Progenitor cell of endocrine pancreas (in vitro differentiated cells): ENCODE data around the gene MAD1L1. TPM values are rescaled to one million over a fixed set of nuclear protein-coding genes. Genes with fewer than 3 reads are reported as not detected.
"Not testable (repeated sequence)": the region's sequence is repeated elsewhere in the genome, so short reads cannot be mapped to it uniquely, and the experiment has no call there.

ENCODE experiments used
- DNase-seq: peaks from one replicate; pipeline ENCODE4 v3.0.0; 2021; ENCODE audit warnings: low spot score; ENCODE audit not compliant: unreplicated experiment
- H3K27ac Mint-ChIP-seq: 2 replicates; pipeline ENCODE4 v1.8.0; 2021; ENCODE audit warnings: mild to moderate bottlenecking, moderate library complexity, mixed read lengths
- H3K27me3 Mint-ChIP-seq: 2 replicates; pipeline ENCODE4 v1.8.0; 2021; ENCODE audit warnings: mixed read lengths
- H3K36me3 Mint-ChIP-seq: 2 replicates; pipeline ENCODE4 v1.8.0; 2022; ENCODE audit warnings: mixed read lengths; ENCODE audit not compliant: insufficient read depth
- H3K4me1 Mint-ChIP-seq: 2 replicates; pipeline ENCODE4 v1.8.0; 2021; ENCODE audit warnings: low read depth, mixed read lengths
- H3K4me3 Mint-ChIP-seq: 2 replicates; pipeline ENCODE4 v1.8.0; 2021; ENCODE audit warnings: low read depth, mild to moderate bottlenecking, moderate library complexity, mixed read lengths
- H3K9me3 Mint-ChIP-seq: 2 replicates; pipeline ENCODE4 v1.8.0; 2021; ENCODE audit warnings: low read depth, mixed read lengths
- total RNA-seq: library from RNA; stranded (reverse); gene quantifications from 2 replicates; pipeline ENCODE4 v1.2.1, GENCODE V29; 2021
- TF ChIP-seq, protein P1 (sequence below): fragments of 200-600 bp; sonication (generic); IDR thresholded peaks from one replicate; pipeline ENCODE4 v1.5.0; 2021; ENCODE audit warnings: antibody characterized with exemption, mild to moderate bottlenecking; ENCODE audit not compliant: unreplicated experiment

MAD1L1 gene
- total RNA-seq, 1 donor from 2014 or later = 49.8 TPM

DNA sequence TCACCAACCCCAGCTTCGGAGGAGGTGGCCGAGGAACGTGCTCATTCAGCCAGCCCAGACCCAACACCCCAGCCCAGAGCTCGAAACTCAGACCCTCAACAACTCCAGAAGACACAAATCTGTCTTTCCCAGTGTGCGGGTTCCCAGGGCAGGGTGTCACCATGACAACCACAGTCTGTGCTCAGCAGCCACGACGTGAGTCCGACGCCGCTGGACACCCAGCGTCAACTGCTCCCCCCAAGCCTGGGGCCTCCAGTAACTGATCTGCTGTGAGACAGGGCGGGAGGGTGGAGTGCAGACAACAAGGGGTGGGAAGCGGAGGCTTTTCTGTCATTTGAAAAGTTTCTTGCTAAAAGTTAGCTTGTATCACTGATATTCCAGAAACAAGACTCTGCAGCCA, 167.2 kb downstream of the MAD1L1 start:
- Mint-ChIP-seq H3K27me3 (no peaks in the 10 kb centered on the region), H3K27ac (no peak overlapping the region), H3K36me3 (peaks cover 10% of the 10 kb centered on the region), H3K4me1 (peaks cover 3% of the 10 kb centered on the region), H3K9me3 (peaks cover 3% of the 10 kb centered on the region), H3K4me3 (no peak overlapping the region)
- DNase-seq = no peak
- TF ChIP-seq, protein P1, sequence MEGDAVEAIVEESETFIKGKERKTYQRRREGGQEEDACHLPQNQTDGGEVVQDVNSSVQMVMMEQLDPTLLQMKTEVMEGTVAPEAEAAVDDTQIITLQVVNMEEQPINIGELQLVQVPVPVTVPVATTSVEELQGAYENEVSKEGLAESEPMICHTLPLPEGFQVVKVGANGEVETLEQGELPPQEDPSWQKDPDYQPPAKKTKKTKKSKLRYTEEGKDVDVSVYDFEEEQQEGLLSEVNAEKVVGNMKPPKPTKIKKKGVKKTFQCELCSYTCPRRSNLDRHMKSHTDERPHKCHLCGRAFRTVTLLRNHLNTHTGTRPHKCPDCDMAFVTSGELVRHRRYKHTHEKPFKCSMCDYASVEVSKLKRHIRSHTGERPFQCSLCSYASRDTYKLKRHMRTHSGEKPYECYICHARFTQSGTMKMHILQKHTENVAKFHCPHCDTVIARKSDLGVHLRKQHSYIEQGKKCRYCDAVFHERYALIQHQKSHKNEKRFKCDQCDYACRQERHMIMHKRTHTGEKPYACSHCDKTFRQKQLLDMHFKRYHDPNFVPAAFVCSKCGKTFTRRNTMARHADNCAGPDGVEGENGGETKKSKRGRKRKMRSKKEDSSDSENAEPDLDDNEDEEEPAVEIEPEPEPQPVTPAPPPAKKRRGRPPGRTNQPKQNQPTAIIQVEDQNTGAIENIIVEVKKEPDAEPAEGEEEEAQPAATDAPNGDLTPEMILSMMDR = no peak

DNA sequence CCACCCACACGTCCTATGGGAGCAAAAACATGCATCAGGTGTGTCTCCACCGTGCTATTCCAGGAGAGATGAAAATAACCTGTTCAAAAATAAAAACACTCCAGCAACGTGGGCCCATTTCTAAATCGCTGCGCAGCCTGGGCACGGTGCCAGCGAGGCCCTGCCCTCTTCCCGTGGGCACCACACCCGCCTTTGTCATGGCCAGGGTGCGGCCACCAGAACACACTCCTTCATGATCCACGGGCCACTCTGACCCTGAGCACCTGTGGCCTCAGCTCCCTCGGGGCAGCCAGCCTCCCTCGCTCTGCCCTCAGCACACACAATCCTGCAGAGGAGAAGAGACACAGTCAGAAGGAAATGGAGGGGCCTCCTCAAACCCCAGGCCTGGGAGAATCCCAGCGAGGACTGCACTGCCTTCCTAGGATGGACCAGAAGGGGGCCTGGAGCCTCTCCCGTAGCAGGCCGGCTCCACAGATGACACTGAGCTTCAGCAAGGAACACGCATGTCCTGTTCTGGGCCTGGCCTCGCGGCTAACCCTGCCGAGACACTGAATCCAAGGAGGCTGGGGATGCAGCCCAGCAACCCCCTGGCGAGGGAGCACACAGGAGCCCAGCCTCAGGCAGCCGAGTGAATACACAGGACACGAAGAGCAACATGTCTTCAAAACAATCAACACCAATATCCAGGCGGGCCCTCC, 169.0 kb downstream of the MAD1L1 start:
- Mint-ChIP-seq H3K4me1 (peaks cover 3% of the 10 kb centered on the region), H3K27me3 (no peaks in the 10 kb centered on the region), H3K27ac (peak overlapping the region; percentile 45), H3K9me3 (peaks cover 8% of the 10 kb centered on the region), H3K36me3 (peaks cover 19% of the 10 kb centered on the region), H3K4me3 (no peak overlapping the region)
- TF ChIP-seq, protein P1 = no peak
- DNase-seq = no peak

DNA sequence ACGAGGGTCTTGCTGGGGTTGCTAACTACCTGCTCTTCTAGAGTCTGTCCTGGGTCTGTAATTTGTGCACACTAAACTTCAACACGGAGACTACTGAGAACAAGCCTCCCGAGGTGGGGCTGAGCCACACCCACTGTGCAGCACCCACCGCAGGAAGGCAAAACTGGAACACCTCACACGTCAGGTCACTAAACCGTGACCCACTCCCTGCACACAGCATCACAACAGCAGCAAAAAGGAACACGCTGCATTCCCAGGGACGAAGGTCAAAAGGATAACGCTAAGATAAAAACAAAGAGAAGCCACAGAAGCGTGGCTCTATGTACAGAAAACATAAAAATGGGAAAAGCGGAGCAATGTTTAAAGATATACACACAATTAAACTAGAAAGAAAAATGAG, 170.1 kb downstream of the MAD1L1 start:
- Mint-ChIP-seq H3K27ac (no peak overlapping the region), H3K36me3 (peaks cover 21% of the 10 kb centered on the region), H3K9me3 (peaks cover 8% of the 10 kb centered on the region), H3K27me3 (no peaks in the 10 kb centered on the region), H3K4me1 (peaks cover 3% of the 10 kb centered on the region), H3K4me3 (no peak overlapping the region)
- DNase-seq = no peak
- TF ChIP-seq, protein P1 = no peak

DNA sequence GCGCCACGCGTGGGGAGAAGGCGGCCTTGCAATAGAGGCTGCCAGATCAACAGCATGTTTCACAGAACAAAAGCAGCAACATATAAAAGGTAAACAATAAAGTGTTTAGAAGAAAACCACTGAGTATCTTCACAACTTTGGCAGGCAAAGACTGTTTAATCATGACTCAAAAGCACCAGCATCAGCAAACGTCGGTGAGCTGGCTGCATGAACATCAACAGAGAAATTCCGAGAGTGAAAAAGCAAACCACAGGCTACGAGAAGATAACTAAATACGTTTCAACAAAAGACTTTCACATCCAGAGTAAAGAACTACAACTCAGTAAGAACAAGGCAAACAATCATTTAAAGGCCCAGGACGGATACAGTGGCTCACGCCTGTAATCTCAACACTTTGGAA, 172.0 kb downstream of the MAD1L1 start:
- H3K27ac Mint-ChIP-seq = no peak overlapping the region
- peaks cover 3% of the 10 kb centered on the region for H3K4me1 Mint-ChIP-seq
- H3K36me3 Mint-ChIP-seq = peaks cover 21% of the 10 kb centered on the region
- no peaks in the 10 kb centered on the region for H3K27me3 Mint-ChIP-seq
- DNase-seq = no peak
- peaks cover 8% of the 10 kb centered on the region for H3K9me3 Mint-ChIP-seq
- no peak overlapping the region for H3K4me3 Mint-ChIP-seq
- TF ChIP-seq, protein P1 = no peak

DNA sequence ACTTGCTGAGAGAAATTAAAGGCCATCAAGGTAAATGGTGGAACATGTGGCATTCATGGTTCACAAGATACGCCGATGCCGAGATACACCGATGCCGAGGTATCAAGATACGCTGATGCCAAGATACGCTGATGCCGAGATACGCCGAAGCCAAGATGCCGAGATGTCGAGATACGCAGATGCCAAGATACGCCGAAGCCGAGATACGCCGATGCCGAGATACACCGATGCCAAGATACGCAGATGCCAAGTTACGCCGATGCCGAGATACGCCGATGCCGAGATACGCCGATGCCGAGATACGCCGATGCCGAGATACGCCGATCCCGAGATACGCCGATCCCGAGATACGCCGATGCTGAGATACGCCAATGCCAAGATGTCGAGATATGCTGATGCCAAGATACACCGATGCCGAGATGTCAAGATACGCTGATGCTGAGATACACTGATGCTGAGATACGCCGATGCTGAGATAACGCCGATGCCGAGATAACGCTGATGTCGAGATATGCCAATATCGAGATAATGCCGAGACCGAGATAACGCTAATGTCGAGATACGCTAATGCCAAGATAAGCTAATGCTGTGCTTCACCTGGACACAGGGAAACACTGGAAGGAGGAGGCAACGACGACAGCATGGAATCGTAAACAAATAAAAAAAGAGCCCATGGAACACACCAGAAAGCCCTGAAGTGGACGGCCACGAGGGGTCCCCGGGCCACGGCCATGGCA, 172.6 kb downstream of the MAD1L1 start:
- Mint-ChIP-seq H3K4me1 (peaks cover 3% of the 10 kb centered on the region), H3K36me3 (peaks cover 21% of the 10 kb centered on the region), H3K27ac (no peak overlapping the region), H3K4me3 (no peak overlapping the region), H3K27me3 (no peaks in the 10 kb centered on the region), H3K9me3 (peaks cover 8% of the 10 kb centered on the region)
- no peak for DNase-seq
- TF ChIP-seq, protein P1 = no peak

DNA sequence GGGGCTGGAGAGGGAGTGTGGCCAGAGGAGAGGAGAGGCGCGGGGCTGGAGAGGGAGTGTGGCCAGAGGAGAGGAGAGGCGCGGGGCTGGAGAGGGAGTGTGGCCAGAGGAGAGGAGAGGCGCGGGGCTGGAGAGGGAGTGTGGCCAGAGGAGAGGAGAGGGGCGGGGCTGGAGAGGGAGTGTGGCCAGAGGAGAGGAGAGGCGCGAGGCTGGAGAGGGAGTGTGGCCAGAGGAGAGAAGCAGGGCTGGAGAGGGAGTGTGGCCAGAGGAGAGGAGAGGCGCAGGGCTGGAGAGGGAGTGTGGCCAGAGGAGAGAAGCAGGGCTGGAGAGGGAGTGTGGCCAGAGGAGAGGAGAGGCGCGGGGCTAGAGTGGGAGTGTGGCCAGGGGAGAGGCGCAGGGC, 174.5 kb downstream of the MAD1L1 start:
- peaks cover 22% of the 10 kb centered on the region for H3K36me3 Mint-ChIP-seq
- H3K4me1 Mint-ChIP-seq = peaks cover 14% of the 10 kb centered on the region
- DNase-seq, H3K27ac Mint-ChIP-seq, H3K4me3 Mint-ChIP-seq, H3K27me3 Mint-ChIP-seq, H3K9me3 Mint-ChIP-seq: not testable (repeated sequence)
